GM10266 (cell line): ENCODE data around the gene MCOLN3.

ENCODE experiments used
- DNase-seq: peaks from one replicate; pipeline ENCODE4 v3.0.0; 2012; ENCODE audit errors: extremely low spot score
- TF ChIP-seq, protein P1 (sequence below): IDR thresholded peaks from 2 replicates; pipeline ENCODE4 v1.5.1; 2012; ENCODE audit warnings: mild to moderate bottlenecking, low read depth; ENCODE audit not compliant: control insufficient read depth, insufficient read depth; ENCODE audit errors: missing control alignments

Gene MCOLN3

DNA sequence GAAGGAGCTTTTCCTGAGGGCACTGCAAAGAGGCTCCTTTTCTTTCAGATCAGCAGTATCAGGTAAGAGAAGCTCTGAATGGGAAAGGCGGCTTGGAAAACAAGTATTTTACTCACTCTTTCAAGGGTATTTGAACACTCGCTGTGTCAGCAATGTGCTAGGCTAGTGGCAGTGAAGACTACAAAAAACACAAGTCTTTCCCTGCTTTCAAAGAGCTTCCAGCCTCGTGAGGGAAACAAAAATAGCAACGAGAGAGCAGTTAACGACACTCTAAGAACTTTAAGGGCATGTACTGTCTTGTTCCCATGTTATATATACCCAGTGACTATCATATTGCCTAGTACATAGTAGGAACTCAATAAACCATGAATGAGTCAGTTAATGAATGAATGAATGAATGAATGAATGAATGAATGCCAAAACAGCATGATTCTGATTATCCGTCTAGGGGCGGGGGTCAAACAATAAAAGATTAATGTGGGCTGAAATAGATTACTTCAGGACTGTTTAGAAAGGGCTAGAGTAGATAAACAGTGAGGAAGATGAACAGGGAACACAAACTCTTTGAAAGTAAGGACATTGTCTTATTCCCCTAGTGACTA is 14.2 kb upstream of the MCOLN3 start:
- TF ChIP-seq, protein P1, sequence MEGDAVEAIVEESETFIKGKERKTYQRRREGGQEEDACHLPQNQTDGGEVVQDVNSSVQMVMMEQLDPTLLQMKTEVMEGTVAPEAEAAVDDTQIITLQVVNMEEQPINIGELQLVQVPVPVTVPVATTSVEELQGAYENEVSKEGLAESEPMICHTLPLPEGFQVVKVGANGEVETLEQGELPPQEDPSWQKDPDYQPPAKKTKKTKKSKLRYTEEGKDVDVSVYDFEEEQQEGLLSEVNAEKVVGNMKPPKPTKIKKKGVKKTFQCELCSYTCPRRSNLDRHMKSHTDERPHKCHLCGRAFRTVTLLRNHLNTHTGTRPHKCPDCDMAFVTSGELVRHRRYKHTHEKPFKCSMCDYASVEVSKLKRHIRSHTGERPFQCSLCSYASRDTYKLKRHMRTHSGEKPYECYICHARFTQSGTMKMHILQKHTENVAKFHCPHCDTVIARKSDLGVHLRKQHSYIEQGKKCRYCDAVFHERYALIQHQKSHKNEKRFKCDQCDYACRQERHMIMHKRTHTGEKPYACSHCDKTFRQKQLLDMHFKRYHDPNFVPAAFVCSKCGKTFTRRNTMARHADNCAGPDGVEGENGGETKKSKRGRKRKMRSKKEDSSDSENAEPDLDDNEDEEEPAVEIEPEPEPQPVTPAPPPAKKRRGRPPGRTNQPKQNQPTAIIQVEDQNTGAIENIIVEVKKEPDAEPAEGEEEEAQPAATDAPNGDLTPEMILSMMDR, result no peak
- no peak for DNase-seq

DNA sequence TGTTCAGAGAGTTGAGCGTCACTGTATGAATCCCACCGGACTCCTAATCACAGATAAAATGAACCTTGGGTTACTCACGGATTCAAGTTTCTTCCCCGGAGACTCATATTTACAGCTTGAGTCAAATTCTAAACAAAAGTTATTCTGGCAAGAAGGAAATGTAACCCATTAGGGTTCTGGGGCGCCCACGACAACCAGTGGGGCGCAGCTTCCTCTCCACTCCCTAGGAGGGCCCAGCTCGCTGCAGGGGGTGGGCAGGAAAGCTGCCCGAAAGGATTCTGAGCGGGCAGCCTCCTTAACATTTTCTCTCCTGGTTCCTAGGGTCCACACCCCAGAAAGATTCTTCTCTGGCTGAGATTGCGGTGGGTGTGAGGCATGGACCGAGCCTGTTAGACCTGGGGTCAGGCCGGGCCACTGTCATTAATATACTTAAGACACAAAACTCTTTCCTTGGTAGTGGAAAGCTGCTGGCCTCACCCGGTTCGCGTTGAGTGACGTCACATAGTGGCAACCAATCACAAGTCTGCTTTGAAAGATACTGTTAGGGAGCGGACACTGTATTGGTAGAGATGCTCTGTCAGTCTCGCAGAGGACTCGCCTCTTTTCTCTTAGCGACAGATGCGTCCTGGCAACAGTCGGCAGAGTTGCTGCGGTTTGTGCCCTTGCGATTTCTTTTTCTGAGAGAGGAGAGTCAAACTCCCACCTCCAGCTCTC is 13.6 kb upstream of the MCOLN3 start:
- peak; percentile 93 for DNase-seq
- TF ChIP-seq, protein P1, result no peak

DNA sequence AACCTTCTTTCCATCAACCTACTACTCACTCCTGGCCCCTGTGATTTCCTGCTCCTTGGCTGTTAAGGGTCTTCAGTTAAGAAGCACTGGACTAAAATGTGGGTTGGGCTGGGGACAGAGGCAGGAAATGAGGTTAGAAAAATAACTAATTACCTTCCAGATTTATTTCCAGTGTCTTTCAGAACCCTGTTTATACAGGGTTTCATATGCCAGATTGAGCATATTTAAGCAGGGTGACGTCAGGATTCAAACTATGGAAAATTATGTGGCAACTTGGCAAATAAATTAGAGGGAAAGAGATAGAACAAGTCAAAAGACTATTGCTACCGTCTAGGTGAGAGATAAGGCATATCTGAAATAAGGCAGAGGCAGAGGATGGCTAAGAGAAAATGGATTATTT is 11.7 kb upstream of the MCOLN3 start:
- TF ChIP-seq, protein P1, result no peak
- DNase-seq, result no peak

DNA sequence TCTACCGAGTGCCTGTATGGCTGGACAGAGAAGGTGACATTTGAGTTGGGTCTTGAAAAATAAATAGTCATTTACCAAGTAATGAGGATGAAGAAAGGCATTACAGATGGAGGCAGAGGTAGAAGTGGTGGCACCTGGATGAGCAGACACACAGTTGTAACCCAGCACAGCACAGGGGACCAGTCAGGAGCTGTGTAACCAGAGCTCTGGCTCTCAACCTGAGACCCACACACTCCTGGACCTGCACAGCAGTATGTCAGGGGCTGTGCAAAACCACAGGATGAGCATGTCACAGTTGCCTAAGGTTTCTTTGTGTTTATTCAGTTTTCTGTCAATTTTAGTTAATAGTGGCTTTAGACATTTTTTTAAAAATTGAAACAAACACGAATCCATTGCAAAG is 11.3 kb upstream of the MCOLN3 start:
- no peak for DNase-seq
- TF ChIP-seq, protein P1, result no peak

DNA sequence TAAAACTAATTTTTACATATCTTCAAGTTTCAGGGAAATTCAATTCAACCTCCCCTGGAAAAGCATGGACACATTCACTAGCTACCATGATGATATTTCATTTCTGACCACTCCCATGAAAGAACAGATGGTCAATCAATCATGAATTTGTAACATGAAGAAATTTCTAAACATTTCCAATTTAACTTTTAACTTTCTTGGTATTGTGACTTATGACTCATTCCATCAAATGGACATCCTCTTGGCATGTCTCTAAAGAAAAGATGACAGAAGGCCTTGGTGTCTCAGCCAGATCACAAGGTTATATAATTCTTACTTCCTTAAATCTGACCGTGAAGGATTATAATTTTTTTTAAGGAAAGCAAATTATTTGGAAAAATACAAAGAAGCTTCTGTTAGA is 10.5 kb upstream of the MCOLN3 start:
- no peak for DNase-seq
- TF ChIP-seq, protein P1, result no peak

DNA sequence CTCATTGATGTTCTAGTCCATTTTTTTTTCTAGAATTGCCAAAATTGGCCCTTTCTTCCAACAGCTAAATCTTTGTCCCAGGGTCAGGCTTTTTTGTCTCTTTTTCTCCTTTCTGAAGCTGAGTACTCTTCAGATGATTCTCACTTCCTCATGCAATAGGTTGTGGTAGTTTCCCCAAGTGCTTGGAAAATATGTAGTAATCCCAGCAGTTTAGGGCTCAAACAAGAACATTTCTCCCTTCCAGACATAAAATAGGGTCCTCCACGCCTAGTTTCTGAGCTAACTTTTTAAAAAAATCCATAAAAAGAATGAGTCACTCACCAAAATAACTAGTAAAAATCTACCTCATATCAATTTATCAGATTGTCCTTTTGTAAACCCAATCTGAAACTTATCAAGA is 10.0 kb upstream of the MCOLN3 start:
- DNase-seq, result no peak
- TF ChIP-seq, protein P1, result no peak

DNA sequence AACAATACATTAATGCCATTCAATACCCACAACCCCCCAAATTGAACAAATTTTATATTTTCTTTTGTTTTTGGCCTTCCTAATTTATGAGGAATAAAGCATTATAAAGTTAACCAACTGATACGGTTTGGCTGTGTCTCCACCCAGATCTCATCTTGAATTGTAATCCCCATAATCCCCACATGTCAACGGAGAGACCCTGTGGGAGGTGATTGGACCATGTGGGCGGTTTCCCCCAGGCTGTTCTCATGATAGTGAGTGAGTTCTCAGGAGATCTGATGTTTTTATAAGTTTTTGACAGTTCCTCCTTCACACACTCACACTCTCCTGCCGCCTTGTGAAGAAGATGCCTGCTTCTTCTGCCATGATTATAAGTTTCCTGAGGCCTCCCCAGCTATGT is 6.4 kb upstream of the MCOLN3 start:
- TF ChIP-seq, protein P1, result no peak
- no peak for DNase-seq
